H9 (cell line): Measurements from ENCODE around the gene CYP2C18. TPM values are rescaled to one million over a fixed set of nuclear protein-coding genes. Genes with fewer than 3 reads are reported as not detected.

ENCODE experiments used
- DNase-seq: peaks from one replicate; pipeline ENCODE4 v3.0.0-alpha.2; 2017
- H2AFZ ChIP-seq: one replicate; pipeline ENCODE4 v1.6.1; 2013; ENCODE audit warnings: mild to moderate bottlenecking, low read length, control low read depth, moderate library complexity
- H2AK5ac ChIP-seq: 2 replicates; pipeline ENCODE4 v1.6.1; 2013; ENCODE audit warnings: low read length, control low read depth, mixed read lengths; ENCODE audit not compliant: insufficient read length
- H2BK120ac ChIP-seq: one replicate; pipeline ENCODE4 v1.6.1; 2013; ENCODE audit warnings: low read depth, mild to moderate bottlenecking, low read length, control low read depth, inconsistent platforms; ENCODE audit not compliant: poor library complexity, severe bottlenecking
- H2BK12ac ChIP-seq: 2 replicates; pipeline ENCODE4 v1.6.1; 2013; ENCODE audit warnings: low read length, control low read depth, mixed read lengths, low read depth; ENCODE audit not compliant: insufficient read length
- H2BK15ac ChIP-seq: 2 replicates; pipeline ENCODE4 v1.6.1; 2013; ENCODE audit warnings: low read depth, low read length, control low read depth
- H2BK20ac ChIP-seq: one replicate; pipeline ENCODE4 v1.6.1; 2013; ENCODE audit warnings: low read depth, mild to moderate bottlenecking, low read length, control low read depth, inconsistent platforms; ENCODE audit not compliant: poor library complexity, severe bottlenecking
- H2BK5ac ChIP-seq: 2 replicates; pipeline ENCODE4 v1.6.1; 2013; ENCODE audit warnings: low read length, control low read depth, mixed read lengths; ENCODE audit not compliant: insufficient read length
- H3K14ac ChIP-seq: 2 replicates; pipeline ENCODE4 v1.6.1; 2013; ENCODE audit warnings: low read length, control low read depth; ENCODE audit not compliant: insufficient read depth
- H3K18ac ChIP-seq: 2 replicates; pipeline ENCODE4 v1.6.1; 2013; ENCODE audit warnings: low read depth, mild to moderate bottlenecking, mixed read lengths, low read length, control low read depth; ENCODE audit not compliant: insufficient read length
- H3K23ac ChIP-seq: 2 replicates; pipeline ENCODE4 v1.6.1; 2013; ENCODE audit warnings: low read length, control low read depth, mixed read lengths, low read depth; ENCODE audit not compliant: insufficient read length
- H3K23me2 ChIP-seq: 2 replicates; pipeline ENCODE4 v1.6.1; 2013; ENCODE audit warnings: low read depth, mild to moderate bottlenecking, mixed read lengths, low read length, control low read depth; ENCODE audit not compliant: insufficient read length, poor library complexity, severe bottlenecking
- H3K27ac ChIP-seq: 2 replicates; pipeline ENCODE4 v1.5.1; 2013; ENCODE audit warnings: low read length, control low read depth, mixed read lengths, low read depth; ENCODE audit not compliant: insufficient read length
- H3K27me3 ChIP-seq: 2 replicates; pipeline ENCODE4 v1.6.1; 2013; ENCODE audit warnings: low read length, control low read depth, inconsistent platforms; ENCODE audit not compliant: insufficient read depth
- H3K4ac ChIP-seq: 2 replicates; pipeline ENCODE4 v1.6.1; 2013; ENCODE audit warnings: low read depth, mild to moderate bottlenecking, control low read depth, inconsistent platforms, low read length, moderate library complexity
- H3K4me1 ChIP-seq: 2 replicates; pipeline ENCODE4 v1.6.1; 2013; ENCODE audit warnings: low read length, control low read depth, inconsistent platforms; ENCODE audit not compliant: insufficient read depth
- H3K4me2 ChIP-seq: 2 replicates; pipeline ENCODE4 v1.6.1; 2013; ENCODE audit warnings: low read length, control low read depth, mixed read lengths; ENCODE audit not compliant: insufficient read length, insufficient read depth
- H3K56ac ChIP-seq: 2 replicates; pipeline ENCODE4 v1.6.1; 2013; ENCODE audit warnings: low read depth, mild to moderate bottlenecking, mixed read lengths, low read length, control low read depth; ENCODE audit not compliant: insufficient read length
- H3K79me1 ChIP-seq: 2 replicates; pipeline ENCODE4 v1.6.1; 2013; ENCODE audit warnings: low read depth, mild to moderate bottlenecking, moderate library complexity, low read length, control low read depth, inconsistent platforms; ENCODE audit not compliant: insufficient read depth, poor library complexity, severe bottlenecking
- H3K79me2 ChIP-seq: 2 replicates; pipeline ENCODE4 v1.6.1; 2013; ENCODE audit warnings: low read length, control low read depth, inconsistent platforms; ENCODE audit not compliant: insufficient read depth
- H3K9ac ChIP-seq: 2 replicates; pipeline ENCODE4 v1.6.1; 2013; ENCODE audit warnings: low read length, control low read depth, mixed read lengths; ENCODE audit not compliant: insufficient read length; ENCODE audit errors: extremely low read depth
- H3K9me3 ChIP-seq: one replicate; pipeline ENCODE4 v1.6.1; 2013; ENCODE audit warnings: low read depth, low read length, inconsistent platforms; ENCODE audit not compliant: control insufficient read depth
- H3T11ph ChIP-seq: one replicate; pipeline ENCODE4 v1.6.1; 2013; ENCODE audit warnings: mild to moderate bottlenecking, low read length, control low read depth, inconsistent platforms
- H4K20me1 ChIP-seq: one replicate; pipeline ENCODE4 v1.6.1; 2013; ENCODE audit not compliant: control insufficient read depth, insufficient read length, insufficient read depth
- H4K5ac ChIP-seq: 2 replicates; pipeline ENCODE4 v1.6.1; 2013; ENCODE audit warnings: low read depth, mild to moderate bottlenecking, mixed read lengths, low read length, control low read depth; ENCODE audit not compliant: insufficient read length
- H4K8ac ChIP-seq: replicated peaks from 2 replicates; pipeline ENCODE4 v1.6.1; 2013; ENCODE audit warnings: low read length, control low read depth, mixed read lengths, low read depth; ENCODE audit not compliant: insufficient read length
- H4K91ac ChIP-seq: 2 replicates; pipeline ENCODE4 v1.6.1; 2013; ENCODE audit warnings: low read depth, mild to moderate bottlenecking, moderate library complexity, mixed read lengths, low read length, control low read depth; ENCODE audit not compliant: insufficient read length
- H3K27ac Mint-ChIP-seq, 3 experiments: 2 replicates in 2 of 3; 3 replicates in 1 of 3; pipeline ENCODE4 v1.8.0; 2020 to 2021; ENCODE audit warnings: mixed read lengths in 3 of 3, mild to moderate bottlenecking in 1 of 3, moderate library complexity in 1 of 3
- H3K27me3 Mint-ChIP-seq: 2 replicates; pipeline ENCODE4 v1.8.0; 2021; ENCODE audit warnings: low read depth, mild to moderate bottlenecking, moderate library complexity, mixed read lengths
- H3K36me3 Mint-ChIP-seq, 3 experiments: 2 replicates in 2 of 3; 3 replicates in 1 of 3; pipeline ENCODE4 v1.8.0; 2020 to 2021; ENCODE audit warnings: low read depth in 3 of 3, mixed read lengths in 3 of 3; ENCODE audit not compliant: insufficient read depth in 1 of 3
- H3K4me1 Mint-ChIP-seq, 2 experiments: 2 replicates each; pipeline ENCODE4 v1.8.0; 2020; ENCODE audit warnings: mixed read lengths in 2 of 2
- H3K4me3 Mint-ChIP-seq, 2 experiments: 2 replicates in 1 of 2; 3 replicates in 1 of 2; pipeline ENCODE4 v1.8.0; 2020 to 2021; ENCODE audit warnings: mild to moderate bottlenecking in 2 of 2, mixed read lengths in 2 of 2, moderate library complexity in 1 of 2
- H3K9me3 Mint-ChIP-seq, 2 experiments: 2 replicates in 1 of 2; 3 replicates in 1 of 2; pipeline ENCODE4 v1.8.0; 2020; ENCODE audit warnings: mild to moderate bottlenecking in 2 of 2, mixed read lengths in 2 of 2, moderate library complexity in 1 of 2
- WGBS: extraction: QIAGEN DNeasy Blood & Tissue Kit; methylation state at CpG from one replicate; pipeline ENCODE4 v1.1.7; 2013; ENCODE audit warnings: missing lambda C conversion rate, low lambda C conversion rate, mixed read lengths; ENCODE audit not compliant: insufficient read length; ENCODE audit errors: extremely low coverage; 5-methylcytosine and 5-hydroxymethylcytosine counted together
- total RNA-seq: library from RNA; stranded (reverse); gene quantifications from 2 replicates; pipeline ENCODE4 v1.2.1, GENCODE V29; 2021
- TF ChIP-seq, protein P1 (sequence below): fragments of 200-600 bp; sonication (generic); conservative IDR thresholded peaks from 3 replicates; pipeline ENCODE4 v1.8.0; 2021; ENCODE audit warnings: antibody characterized with exemption, mild to moderate bottlenecking

The CYP2C18 gene
- total RNA-seq, 1 experiment from 2014 or later: 0.09 TPM

DNA sequence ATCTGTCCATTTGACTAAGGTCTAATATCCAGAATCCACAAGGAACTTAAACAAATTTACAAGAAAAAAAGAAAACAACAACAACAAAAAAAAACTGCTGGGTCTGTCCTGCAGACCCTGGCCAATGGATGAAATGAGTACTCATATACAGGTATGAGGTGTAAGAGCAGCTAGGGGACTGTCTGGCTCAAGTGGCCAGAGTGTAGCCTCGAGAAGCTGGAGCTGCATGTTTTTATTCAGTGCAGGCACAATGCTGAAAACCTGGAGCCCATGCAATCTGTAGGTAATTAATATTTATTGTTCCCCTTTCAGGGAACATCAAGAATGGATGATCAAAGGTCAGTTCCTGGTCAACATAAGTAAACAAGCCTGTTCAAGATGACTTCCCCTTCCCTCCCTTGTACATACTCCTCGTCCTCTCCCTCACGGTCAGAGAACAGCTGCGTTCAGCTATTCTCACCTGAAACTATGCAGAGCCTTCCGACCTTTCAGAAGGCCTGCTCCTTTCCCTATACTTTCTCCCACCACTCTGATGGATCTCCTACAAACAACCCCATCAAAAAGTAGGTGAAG is 94.4 kb downstream of the CYP2C18 start:
- DNase-seq: no peak
- Histone ChIP-seq H3K79me2 (no peaks in the 10 kb centered on the region), H4K20me1 (no peaks in the 10 kb centered on the region), H2BK5ac (no peak overlapping the region), H2BK120ac (no peak overlapping the region), H3K18ac (no peak overlapping the region), H3K56ac (no peak overlapping the region), H3K23me2 (no peaks in the 10 kb centered on the region), H3K27ac (no peak overlapping the region), H3K14ac (no peak overlapping the region), H4K5ac (no peak overlapping the region), H3K9ac (no peak overlapping the region), H3T11ph (no peak overlapping the region), H2AK5ac (no peak overlapping the region), H3K4me2 (no peak overlapping the region), H3K27me3 (no peaks in the 10 kb centered on the region), H2BK20ac (no peak overlapping the region), H2BK12ac (no peak overlapping the region), H3K23ac (no peak overlapping the region), H3K4me1 (no peaks in the 10 kb centered on the region), H3K79me1 (no peaks in the 10 kb centered on the region), H4K8ac (no peak overlapping the region), H3K4ac (no peak overlapping the region), H4K91ac (no peak overlapping the region), H2BK15ac (no peak overlapping the region), H3K9me3 (no peaks in the 10 kb centered on the region), H2AFZ (no peak overlapping the region)
- TF ChIP-seq, protein P1, sequence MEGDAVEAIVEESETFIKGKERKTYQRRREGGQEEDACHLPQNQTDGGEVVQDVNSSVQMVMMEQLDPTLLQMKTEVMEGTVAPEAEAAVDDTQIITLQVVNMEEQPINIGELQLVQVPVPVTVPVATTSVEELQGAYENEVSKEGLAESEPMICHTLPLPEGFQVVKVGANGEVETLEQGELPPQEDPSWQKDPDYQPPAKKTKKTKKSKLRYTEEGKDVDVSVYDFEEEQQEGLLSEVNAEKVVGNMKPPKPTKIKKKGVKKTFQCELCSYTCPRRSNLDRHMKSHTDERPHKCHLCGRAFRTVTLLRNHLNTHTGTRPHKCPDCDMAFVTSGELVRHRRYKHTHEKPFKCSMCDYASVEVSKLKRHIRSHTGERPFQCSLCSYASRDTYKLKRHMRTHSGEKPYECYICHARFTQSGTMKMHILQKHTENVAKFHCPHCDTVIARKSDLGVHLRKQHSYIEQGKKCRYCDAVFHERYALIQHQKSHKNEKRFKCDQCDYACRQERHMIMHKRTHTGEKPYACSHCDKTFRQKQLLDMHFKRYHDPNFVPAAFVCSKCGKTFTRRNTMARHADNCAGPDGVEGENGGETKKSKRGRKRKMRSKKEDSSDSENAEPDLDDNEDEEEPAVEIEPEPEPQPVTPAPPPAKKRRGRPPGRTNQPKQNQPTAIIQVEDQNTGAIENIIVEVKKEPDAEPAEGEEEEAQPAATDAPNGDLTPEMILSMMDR: no peak
- no peaks in the 10 kb centered on the region; the same call in 1 of the 2 replicates for H3K27me3 Mint-ChIP-seq
- no peak overlapping the region for H3K4me3 Mint-ChIP-seq
- WGBS: no CpG with 5 or more reads among the region's 5 CpGs
- no peaks in the 10 kb centered on the region for H3K4me1 Mint-ChIP-seq
- no peak overlapping the region for H3K27ac Mint-ChIP-seq
- H3K9me3 Mint-ChIP-seq: peaks cover 7 to 12% of the 10 kb centered on the region in 2 experiments
- H3K36me3 Mint-ChIP-seq: no peaks in the 10 kb centered on the region
